Kidney (tissue), 14 donors: ENCODE data around the gene TSC22D4. TPM values are rescaled to one million over a fixed set of nuclear protein-coding genes. Genes with fewer than 3 reads are reported as not detected.

Experiments used
- DNase-seq, 5 donors: peaks; one replicate each; pipeline ENCODE4 v3.0.0-alpha.2; 2013 to 2020
- FAIRE-seq: peaks from 2 replicates; lab custom pipeline; 2012; peaks lifted over from hg19 to GRCh38; lab: Jason Lieb, UNC
- H3K27ac ChIP-seq, 2 donors: one replicate each; pipeline ENCODE4 v1.7.0; 2013; ENCODE audit warnings: low read depth in 2 of 2, low read length in 2 of 2, inconsistent platforms in 1 of 2
- H3K27me3 ChIP-seq: one replicate; pipeline ENCODE4 v1.7.1; 2013; ENCODE audit warnings: low read length, inconsistent platforms; ENCODE audit not compliant: control insufficient read depth, insufficient read depth
- H3K36me3 ChIP-seq, 3 donors: one replicate each; pipeline versions ENCODE4 v1.7.0 to v1.7.1; 2013; ENCODE audit warnings: low read length in 3 of 3, control low read depth in 1 of 3, inconsistent platforms in 1 of 3; ENCODE audit not compliant: insufficient read depth in 3 of 3, control insufficient read depth in 2 of 3
- H3K4me1 ChIP-seq, 3 donors: one replicate each; pipeline versions ENCODE4 v1.7.0 to v1.7.1; 2013; ENCODE audit warnings: low read length in 3 of 3, inconsistent platforms in 1 of 3, low read depth in 1 of 3; ENCODE audit not compliant: control insufficient read depth in 2 of 3, insufficient read depth in 2 of 3
- H3K4me3 ChIP-seq, 3 donors: one replicate each; pipeline versions ENCODE4 v1.7.0 to v1.8.1; 2013; ENCODE audit warnings: low read length in 3 of 3, control low read depth in 1 of 3, inconsistent platforms in 1 of 3
- H3K9ac ChIP-seq, 3 donors: one replicate each; pipeline versions ENCODE4 v1.7.0 to v1.7.1; 2013; ENCODE audit warnings: low read length in 3 of 3, control low read depth in 1 of 3, inconsistent platforms in 1 of 3
- H3K9me3 ChIP-seq, 3 donors: one replicate each; pipeline versions ENCODE4 v1.7.0 to v1.7.1; 2013; ENCODE audit warnings: low read length in 3 of 3, control low read depth in 1 of 3, inconsistent platforms in 1 of 3; ENCODE audit not compliant: control insufficient read depth in 2 of 3, insufficient read depth in 1 of 3
- intact Hi-C: fragments of 100-400 bp; cut with DNase I; formaldehyde crosslinking; loops from one replicate; pipeline ENCODE4 v1.11.1; 2022
- polyA plus RNA-seq: library from polyadenylated mRNA; stranded (reverse); fragments of 350-450 nt; fragmentation: Illumina TruSeq; extraction: RNeasy Lipid Tissue Mini Kit (QIAGEN cat#74804); gene quantifications from one replicate; pipeline ENCODE4 v1.2.3, GENCODE V29; 2014; ENCODE audit warnings: low read depth, low replicate concordance; ENCODE audit not compliant: insufficient read depth
- total RNA-seq: library from RNA; stranded (reverse); fragmentation: NEBNext Ultra II Directional; extraction: Animal tissue kit (Norgen Biotek cat#: 25700); gene quantifications from one replicate; pipeline ENCODE4 v1.2.1, GENCODE V29; 2021
- TF ChIP-seq, protein P1 (sequence below): IDR thresholded peaks from 3 replicates; pipeline ENCODE4 v1.5.1; 2012; ENCODE audit warnings: mild to moderate bottlenecking, moderate library complexity, borderline replicate concordance; ENCODE audit not compliant: insufficient read depth; ENCODE audit errors: extremely low read depth
- donor health status: control.
- donor health status: control.
- donor health status: control.
- donor health status: control.
- donor health status: control.
- donor health status: DM: yes; HTN: yes; CAD: no.
- donor health status: Normal renal cell carcinoma (clear cell type).

Gene TSC22D4
- total and polyA plus RNA-seq, 2 donors from 2014 or later: 61.5 to 67.0 TPM

DNA sequence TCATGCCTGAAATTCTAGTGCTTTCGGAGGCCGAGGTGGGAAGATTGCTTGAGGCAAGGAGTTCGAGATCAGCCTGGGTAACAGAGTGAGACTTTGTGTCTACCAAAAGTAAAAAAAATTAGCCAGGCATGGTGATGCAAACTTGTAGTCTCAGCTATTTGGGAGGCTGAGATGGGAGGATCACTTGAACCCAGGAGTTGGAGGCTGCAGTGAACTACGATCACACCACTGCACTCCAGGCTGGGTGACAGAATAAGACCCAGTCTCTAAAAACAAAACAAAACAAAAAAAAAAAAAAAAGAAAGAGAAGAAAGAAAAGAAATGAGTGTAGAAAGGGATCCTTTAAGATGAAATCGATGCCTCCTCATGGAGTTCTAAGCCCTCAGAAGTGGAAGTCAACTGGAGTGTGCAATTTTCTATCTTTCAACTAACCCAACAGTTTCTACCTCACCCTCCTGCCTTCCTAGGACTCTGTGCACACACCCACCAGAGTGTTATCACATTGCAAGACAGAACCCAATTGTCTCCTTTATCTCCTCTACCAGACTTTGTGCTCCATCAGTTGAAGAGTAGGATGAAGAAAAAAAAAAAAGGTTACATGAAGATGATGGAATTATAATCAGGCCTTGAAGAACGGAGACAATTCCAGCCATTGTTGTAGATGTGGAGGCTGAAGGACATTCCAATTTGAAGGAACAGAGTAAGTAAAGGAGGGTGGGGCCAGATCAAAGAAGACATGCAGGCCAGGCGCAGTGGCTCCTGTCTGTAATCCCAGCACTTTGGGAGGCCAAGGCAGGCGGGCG lies 31.6 kb upstream of the TSC22D4 start:
- H3K27ac ChIP-seq: no peak overlapping the region
- intact Hi-C loops: no loop called here
- no peaks in the 10 kb centered on the region for H3K4me1 ChIP-seq
- DNase-seq: no peak
- TF ChIP-seq, protein P1, sequence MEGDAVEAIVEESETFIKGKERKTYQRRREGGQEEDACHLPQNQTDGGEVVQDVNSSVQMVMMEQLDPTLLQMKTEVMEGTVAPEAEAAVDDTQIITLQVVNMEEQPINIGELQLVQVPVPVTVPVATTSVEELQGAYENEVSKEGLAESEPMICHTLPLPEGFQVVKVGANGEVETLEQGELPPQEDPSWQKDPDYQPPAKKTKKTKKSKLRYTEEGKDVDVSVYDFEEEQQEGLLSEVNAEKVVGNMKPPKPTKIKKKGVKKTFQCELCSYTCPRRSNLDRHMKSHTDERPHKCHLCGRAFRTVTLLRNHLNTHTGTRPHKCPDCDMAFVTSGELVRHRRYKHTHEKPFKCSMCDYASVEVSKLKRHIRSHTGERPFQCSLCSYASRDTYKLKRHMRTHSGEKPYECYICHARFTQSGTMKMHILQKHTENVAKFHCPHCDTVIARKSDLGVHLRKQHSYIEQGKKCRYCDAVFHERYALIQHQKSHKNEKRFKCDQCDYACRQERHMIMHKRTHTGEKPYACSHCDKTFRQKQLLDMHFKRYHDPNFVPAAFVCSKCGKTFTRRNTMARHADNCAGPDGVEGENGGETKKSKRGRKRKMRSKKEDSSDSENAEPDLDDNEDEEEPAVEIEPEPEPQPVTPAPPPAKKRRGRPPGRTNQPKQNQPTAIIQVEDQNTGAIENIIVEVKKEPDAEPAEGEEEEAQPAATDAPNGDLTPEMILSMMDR: no peak
- no peak overlapping the region for H3K4me3 ChIP-seq
- no peak for FAIRE-seq
- H3K27me3 ChIP-seq: no peaks in the 10 kb centered on the region
- H3K9ac ChIP-seq: no peak overlapping the region
- H3K9me3 ChIP-seq: no peaks in the 10 kb centered on the region
- H3K36me3 ChIP-seq: no peaks in the 10 kb centered on the region

DNA sequence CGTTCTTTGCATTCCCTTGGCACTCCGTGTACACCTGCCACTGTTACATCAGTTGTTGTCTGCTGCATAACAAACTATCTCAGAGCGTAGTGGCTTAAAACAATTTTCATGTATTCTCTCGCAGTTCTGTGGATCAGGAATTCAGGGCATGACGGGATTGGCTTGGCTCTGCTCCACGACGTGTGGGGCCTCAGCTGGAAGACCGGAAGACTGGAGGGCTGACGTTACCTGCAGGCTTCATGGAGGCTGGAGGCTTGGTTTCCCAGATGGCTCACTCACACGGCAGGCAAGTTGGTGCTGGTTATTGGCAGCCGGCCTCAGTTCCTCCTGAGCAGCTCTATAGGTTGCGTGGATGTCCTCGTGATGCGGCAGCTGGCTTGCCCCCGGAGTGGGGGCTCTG lies 30.2 kb upstream of the TSC22D4 start:
- intact Hi-C loops: no loop called here
- no peaks in the 10 kb centered on the region for H3K4me1 ChIP-seq
- H3K4me3 ChIP-seq: no peak overlapping the region
- TF ChIP-seq, protein P1: no peak
- H3K27ac ChIP-seq: no peak overlapping the region
- H3K27me3 ChIP-seq: no peaks in the 10 kb centered on the region
- no peaks in the 10 kb centered on the region for H3K9me3 ChIP-seq
- no peaks in the 10 kb centered on the region for H3K36me3 ChIP-seq
- no peak for FAIRE-seq
- no peak overlapping the region for H3K9ac ChIP-seq
- DNase-seq: peak in 2 of 5 donors; percentile 63 to 81

- Histone ChIP-seq H3K27me3 (no peaks in the 10 kb centered on the region), H3K9me3 (no peaks in the 10 kb centered on the region), H3K9ac (no peak overlapping the region), H3K36me3 (no peaks in the 10 kb centered on the region), H3K27ac (no peak overlapping the region), H3K4me1 (no peaks in the 10 kb centered on the region), H3K4me3 (no peak overlapping the region)
- intact Hi-C loops: no loop called here
- DNase-seq (no peak), FAIRE-seq (no peak)
- TF ChIP-seq, protein P1: no peak
Observed at GRCh38 chr7:100506356-100506923, 27.4 kb upstream of the TSC22D4 start.
